NCI-H1105 (cell line): Measurements from ENCODE around the gene TBCD.

Experiments
- DNase-seq: peaks from one replicate; lab custom pipeline; 2025; lab: John Stamatoyannopoulos, UW

The TBCD gene

GRCh38 chr17:82907797-82908542 lies 156.1 kb downstream of the TBCD start:
- no peak for DNase-seq

GRCh38 chr17:82908543-82909160 lies 156.8 kb downstream of the TBCD start:
- no peak for DNase-seq

DNA sequence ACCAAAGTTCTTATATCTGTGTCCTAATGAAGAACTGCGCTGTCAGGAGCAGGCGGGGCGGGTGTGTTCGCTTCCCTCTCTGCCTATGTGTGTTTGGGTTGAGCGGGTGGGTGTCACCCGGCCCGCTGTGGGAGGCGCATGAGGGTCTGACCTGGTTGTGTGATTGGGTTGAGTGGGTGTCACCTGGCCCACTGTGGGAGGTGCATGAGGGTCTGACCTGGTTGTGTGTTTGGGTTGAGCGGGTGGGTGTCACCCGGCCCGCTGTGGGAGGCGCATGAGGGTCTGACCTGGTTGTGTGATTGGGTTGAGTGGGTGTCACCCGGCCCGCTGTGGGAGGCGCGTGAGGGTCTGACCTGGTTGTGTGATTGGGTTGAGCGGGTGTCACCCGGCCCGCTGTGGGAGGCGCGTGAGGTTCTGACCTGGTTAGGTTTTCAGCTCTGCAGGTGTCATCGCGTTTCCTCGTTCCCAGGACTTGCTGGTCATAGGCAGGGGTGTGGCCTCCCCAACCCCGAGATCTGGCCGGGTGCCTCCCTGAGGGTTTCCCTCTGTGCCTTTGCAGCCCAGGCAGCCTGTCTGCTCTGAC lies 157.5 kb downstream of the TBCD start:
- no peak for DNase-seq

- DNase-seq = no peak
These were observed 158.2 kb downstream of the TBCD start for GRCh38 chr17:82910041-82910481.

- DNase-seq = no peak
These were observed 158.9 kb downstream of the TBCD start for GRCh38 chr17:82910770-82911169.

- DNase-seq = no peak
These were observed 160.0 kb downstream of the TBCD start for GRCh38 chr17:82911822-82912221.

DNA sequence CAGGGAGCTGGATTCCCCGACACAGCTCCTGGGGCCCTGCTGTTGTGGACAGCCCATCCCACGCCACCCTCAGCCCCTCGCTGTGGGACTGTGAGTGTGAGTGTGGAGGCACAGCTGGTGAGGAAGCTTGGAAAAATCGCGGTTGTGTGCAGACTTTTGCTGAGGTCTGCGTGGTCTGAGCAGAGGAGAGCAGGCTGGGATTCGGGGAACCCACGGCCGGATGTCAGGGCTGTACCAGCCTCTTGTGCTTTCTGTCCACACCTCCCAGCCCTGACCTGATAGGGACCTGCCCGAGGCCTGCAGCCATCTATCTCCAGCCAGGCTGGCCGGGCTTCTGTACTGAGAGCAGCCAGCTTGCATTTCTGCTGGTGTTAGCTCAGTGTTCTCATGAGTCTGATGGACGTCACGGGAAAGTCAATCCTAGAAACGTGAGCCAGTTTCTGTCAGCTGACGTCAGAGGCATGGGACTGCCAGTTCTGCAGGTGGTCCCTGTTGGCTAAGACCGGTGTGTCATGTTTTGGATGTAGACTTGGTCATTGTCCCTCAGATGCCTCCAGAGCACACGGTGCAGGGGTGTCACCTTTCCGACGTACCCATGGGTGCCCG lies 160.7 kb downstream of the TBCD start:
- no peak for DNase-seq

GRCh38 chr17:82913304-82914043 lies 161.6 kb downstream of the TBCD start:
- no peak for DNase-seq

DNA sequence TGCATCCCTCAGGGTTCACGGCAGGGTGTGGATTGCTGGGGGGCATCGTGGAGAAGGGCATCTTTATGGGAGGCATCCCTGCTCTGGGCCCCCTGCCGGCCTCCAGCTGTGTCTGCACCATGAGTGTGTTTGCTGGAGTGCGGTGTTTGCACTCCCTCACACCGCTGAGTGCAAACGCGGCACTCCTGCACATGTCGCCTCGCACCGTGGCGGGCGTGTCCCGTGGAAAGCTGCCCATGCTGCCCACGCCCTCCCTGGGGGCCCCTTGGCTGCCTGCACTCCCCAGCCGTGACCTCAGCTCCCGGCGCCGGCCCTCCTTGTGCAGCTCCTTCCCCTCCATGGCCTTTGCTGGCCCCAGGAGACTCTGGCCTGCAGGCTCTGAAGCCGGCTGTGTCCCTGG lies 162.5 kb downstream of the TBCD start:
- no peak for DNase-seq

GRCh38 chr17:82915010-82915756 lies 163.3 kb downstream of the TBCD start:
- DNase-seq = no peak

GRCh38 chr17:82915757-82916027 lies 163.8 kb downstream of the TBCD start:
- DNase-seq = no peak

DNA sequence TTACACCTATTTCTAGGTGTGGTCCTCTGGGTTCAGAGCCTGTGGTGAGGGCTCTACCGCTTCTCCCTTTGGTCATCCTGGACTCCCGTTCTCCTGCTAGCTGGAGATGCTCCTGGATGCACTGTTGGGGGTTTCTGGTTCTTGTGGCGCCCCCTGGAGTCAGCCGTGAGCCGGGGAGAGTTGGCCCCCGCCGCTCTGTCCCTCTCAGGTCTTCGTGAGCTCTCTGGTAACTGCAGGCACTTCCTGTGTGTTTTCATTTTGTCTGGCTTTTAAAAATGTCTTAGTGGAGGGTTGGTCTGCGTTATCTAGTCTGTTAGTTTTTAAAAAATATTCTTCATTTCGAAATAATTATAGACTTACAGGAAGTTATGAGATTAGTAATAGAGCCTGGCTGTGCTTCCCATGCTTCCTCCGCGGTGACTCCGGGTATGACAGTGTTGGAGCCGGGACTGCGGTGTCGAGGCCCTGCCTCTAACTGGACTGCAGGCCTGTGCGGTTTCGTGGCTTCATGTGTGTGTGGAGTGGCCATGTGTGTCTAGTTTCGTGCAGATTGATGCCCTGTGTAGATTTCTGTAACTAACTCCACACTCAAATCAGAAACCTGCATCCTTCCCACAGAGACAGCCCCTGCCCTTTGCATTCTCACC lies 166.0 kb downstream of the TBCD start:
- DNase-seq = no peak

DNA sequence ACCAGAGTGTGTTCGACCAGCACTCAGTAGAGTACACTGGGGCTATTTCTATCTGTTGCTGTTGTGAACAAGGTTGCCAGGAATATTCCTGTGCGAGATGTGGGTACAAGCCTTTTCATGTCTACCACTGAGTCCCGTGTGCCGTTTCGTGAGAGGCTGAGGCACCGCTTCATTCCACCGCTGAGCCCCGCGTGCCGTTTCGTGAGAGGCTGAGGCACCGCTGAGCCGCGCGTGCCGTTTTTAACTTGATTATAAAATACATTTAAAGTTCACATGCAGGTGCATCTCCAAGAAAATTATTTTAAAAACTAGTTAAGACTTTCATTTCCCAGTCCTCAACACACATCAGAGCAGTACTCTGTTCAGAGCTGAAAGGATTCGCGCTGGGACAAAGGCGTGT lies 166.6 kb downstream of the TBCD start:
- no peak for DNase-seq

DNA sequence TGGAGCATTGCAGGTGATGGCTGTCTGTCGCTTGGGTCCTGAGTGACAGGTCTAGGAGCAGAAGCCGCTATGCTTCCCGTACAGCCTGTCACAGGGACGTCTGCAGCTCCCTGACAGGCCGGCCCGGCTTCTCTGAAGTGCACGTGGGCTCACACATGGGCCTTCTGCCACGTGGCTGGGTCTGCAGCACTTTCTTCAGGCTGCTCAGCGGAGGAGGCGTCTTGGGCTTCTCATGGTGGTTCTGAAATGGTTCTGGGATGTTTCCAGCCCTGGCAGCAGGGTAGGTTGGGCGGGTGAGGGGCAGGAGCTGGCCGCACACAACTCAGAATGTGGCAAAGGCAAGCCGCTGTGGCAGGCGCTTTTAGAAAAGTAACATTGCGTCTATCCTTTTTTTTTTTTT lies 168.3 kb downstream of the TBCD start:
- DNase-seq = no peak

DNA sequence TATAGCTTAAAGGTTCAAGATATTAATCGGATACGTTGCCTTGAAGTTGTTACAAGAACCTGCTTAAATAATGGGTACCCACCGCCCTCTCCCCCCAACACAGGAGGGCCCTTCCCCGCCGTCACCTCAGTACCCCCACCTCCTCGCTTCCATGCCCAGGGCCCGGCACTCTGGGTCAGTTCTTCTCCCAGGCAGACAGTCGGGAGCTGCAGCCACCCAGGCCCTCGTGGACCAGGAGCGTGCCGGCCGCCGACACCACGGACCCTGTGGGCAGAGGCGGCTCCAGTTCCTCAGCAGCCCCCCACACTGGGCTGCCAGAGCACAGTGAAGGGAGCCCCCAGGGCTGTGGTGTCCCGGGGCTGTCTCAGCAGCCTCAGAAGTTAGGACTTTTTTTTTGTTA lies 168.8 kb downstream of the TBCD start:
- no peak for DNase-seq

- no peak for DNase-seq
These were observed 169.6 kb downstream of the TBCD start for GRCh38 chr17:82921426-82921825.

GRCh38 chr17:82922646-82923045 lies 170.8 kb downstream of the TBCD start:
- DNase-seq = no peak

- no peak for DNase-seq
These were observed 171.7 kb downstream of the TBCD start for GRCh38 chr17:82923366-82924113.

DNA sequence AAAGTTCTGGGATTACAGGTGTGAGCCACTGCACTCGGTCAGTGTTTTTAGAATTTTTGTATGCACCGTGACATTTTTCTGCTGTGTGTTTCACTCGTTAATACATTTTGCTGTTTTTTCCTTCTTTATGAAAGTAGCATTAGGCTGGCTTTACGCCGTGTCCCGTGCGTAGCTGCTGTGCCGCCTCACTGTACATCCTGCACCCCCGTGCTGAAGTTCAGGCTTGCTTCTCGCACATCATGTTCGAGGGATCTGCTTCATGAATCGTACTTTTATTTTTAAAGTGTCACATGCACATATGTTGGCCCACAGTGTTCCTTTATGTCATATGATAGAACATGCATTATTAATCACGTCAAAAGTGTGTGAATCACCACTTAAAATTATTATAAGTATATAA lies 172.3 kb downstream of the TBCD start:
- DNase-seq = no peak

DNA sequence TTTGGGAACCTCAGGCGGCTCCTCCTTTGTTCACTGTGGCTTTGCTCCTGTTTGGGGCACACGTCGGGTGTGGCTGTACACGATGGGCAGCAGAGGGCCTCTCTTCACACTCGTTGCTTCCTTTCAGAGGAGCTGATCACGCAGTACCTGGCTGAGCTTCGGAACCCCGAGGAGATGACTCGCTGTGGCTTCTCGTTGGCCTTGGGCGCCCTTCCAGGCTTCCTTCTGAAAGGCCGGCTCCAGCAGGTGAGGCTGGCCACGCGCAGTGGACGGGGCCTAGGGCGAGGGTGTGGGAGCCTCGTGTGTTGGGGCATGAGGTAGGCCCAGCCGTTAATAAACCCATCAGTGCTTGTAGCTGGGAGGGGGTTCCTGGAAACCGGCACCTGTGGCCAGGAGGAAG lies 172.9 kb downstream of the TBCD start:
- no peak for DNase-seq

GRCh38 chr17:82925336-82925735 lies 173.5 kb downstream of the TBCD start:
- DNase-seq = no peak
